Astrocyte (in vitro differentiated cells and primary cell): Measurements from ENCODE around the gene GNB2.

Experiments used
- EZH2 ChIP-seq: IDR thresholded peaks from 2 replicates; pipeline ENCODE4 v1.6.1; 2012; ENCODE audit warnings: mild to moderate bottlenecking, low read length, inconsistent platforms; ENCODE audit not compliant: insufficient read depth
- TF ChIP-seq, protein P1 (sequence below): IDR thresholded peaks from 2 replicates; pipeline ENCODE4 v1.5.1; 2011; ENCODE audit warnings: low read depth, mild to moderate bottlenecking, inconsistent platforms, low read length, moderate library complexity; ENCODE audit not compliant: insufficient read depth

- TF ChIP-seq, protein P1, sequence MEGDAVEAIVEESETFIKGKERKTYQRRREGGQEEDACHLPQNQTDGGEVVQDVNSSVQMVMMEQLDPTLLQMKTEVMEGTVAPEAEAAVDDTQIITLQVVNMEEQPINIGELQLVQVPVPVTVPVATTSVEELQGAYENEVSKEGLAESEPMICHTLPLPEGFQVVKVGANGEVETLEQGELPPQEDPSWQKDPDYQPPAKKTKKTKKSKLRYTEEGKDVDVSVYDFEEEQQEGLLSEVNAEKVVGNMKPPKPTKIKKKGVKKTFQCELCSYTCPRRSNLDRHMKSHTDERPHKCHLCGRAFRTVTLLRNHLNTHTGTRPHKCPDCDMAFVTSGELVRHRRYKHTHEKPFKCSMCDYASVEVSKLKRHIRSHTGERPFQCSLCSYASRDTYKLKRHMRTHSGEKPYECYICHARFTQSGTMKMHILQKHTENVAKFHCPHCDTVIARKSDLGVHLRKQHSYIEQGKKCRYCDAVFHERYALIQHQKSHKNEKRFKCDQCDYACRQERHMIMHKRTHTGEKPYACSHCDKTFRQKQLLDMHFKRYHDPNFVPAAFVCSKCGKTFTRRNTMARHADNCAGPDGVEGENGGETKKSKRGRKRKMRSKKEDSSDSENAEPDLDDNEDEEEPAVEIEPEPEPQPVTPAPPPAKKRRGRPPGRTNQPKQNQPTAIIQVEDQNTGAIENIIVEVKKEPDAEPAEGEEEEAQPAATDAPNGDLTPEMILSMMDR = no peak
- no peak for TF ChIP-seq EZH2
Measured at GRCh38 chr7:100674411-100675104, 1.0 kb downstream of the GNB2 start.
